CD4-positive, alpha-beta memory T cell (primary cell): ENCODE results near the gene SLAIN2. TPM values are rescaled to one million over a fixed set of nuclear protein-coding genes. Genes with fewer than 3 reads are reported as not detected.

Experiments used
- CTCF ChIA-PET: fragments of 350-600 bp; sonication (Branson Sonifier 250); formaldehyde crosslinking; loops from one replicate; lab custom pipeline; 2021; ENCODE audit warnings: inconsistent platforms; ENCODE audit not compliant: partially characterized antibody; lab: Charles Lee
- POLR2A ChIA-PET: fragments of 350-600 bp; sonication (Branson Sonifier 250); formaldehyde crosslinking; loops from one replicate; lab custom pipeline; 2021; ENCODE audit not compliant: partially characterized antibody; lab: Charles Lee
- DNase-seq, 5 donors: peaks; one replicate each; pipeline versions ENCODE4 v3.0.0 to v3.0.0-alpha.2; 2020 to 2022; ENCODE audit warnings: mixed read lengths in 1 of 5
- H3K27ac ChIP-seq: one replicate; pipeline ENCODE4 v1.7.0; 2013; ENCODE audit warnings: low read depth, low read length
- H3K27me3 ChIP-seq: 2 replicates; pipeline ENCODE4 v1.7.0; 2013; ENCODE audit warnings: mild to moderate bottlenecking, low read length, moderate library complexity; ENCODE audit not compliant: insufficient read depth
- H3K36me3 ChIP-seq: 2 replicates; pipeline ENCODE4 v1.7.0; 2013; ENCODE audit warnings: mild to moderate bottlenecking, low read length, moderate library complexity; ENCODE audit not compliant: insufficient read depth
- H3K4me1 ChIP-seq: 2 replicates; pipeline ENCODE4 v1.7.0; 2013; ENCODE audit warnings: mild to moderate bottlenecking, low read length, moderate library complexity; ENCODE audit not compliant: insufficient read depth
- H3K4me3 ChIP-seq, 2 donors: one replicate each; pipeline ENCODE4 v1.7.0; 2013; ENCODE audit warnings: low read length in 2 of 2, mild to moderate bottlenecking in 1 of 2
- H3K9me3 ChIP-seq, 2 donors: one replicate each; pipeline ENCODE4 v1.7.0; 2013; ENCODE audit warnings: low read length in 2 of 2, control low read depth in 1 of 2; ENCODE audit not compliant: control insufficient read depth in 1 of 2
- H3K27ac Mint-ChIP-seq, 7 donors: one replicate each; pipeline ENCODE4 v1.8.0; 2020 to 2021; ENCODE audit warnings: mixed read lengths in 7 of 7, mild to moderate bottlenecking in 6 of 7, inconsistent platforms in 3 of 7, moderate library complexity in 3 of 7
- H3K27me3 Mint-ChIP-seq, 2 donors: one replicate each; pipeline ENCODE4 v1.8.0; 2020 to 2021; ENCODE audit warnings: mixed read lengths in 2 of 2
- H3K36me3 Mint-ChIP-seq, 2 donors: one replicate each; pipeline ENCODE4 v1.8.0; 2020 to 2021; ENCODE audit warnings: mixed read lengths in 2 of 2, inconsistent platforms in 1 of 2, mild to moderate bottlenecking in 1 of 2
- H3K4me1 Mint-ChIP-seq, 4 donors: one replicate each; pipeline ENCODE4 v1.8.0; 2020 to 2021; ENCODE audit warnings: mixed read lengths in 4 of 4, mild to moderate bottlenecking in 1 of 4
- H3K4me3 Mint-ChIP-seq, 8 donors: one replicate each; pipeline ENCODE4 v1.8.0; 2020 to 2021; ENCODE audit warnings: mixed read lengths in 8 of 8, mild to moderate bottlenecking in 7 of 8, moderate library complexity in 6 of 8, inconsistent platforms in 3 of 8
- H3K9me3 Mint-ChIP-seq, 8 donors: one replicate each; pipeline ENCODE4 v1.8.0; 2020 to 2021; ENCODE audit warnings: mixed read lengths in 8 of 8, mild to moderate bottlenecking in 5 of 8, inconsistent platforms in 3 of 8, moderate library complexity in 1 of 8
- intact Hi-C: fragments of 100-400 bp; cut with micrococcal nuclease; formaldehyde crosslinking; loops from one replicate; pipeline ENCODE4 v1.15.1; 2023
- polyA plus RNA-seq, 2 donors: library from polyadenylated mRNA; unstranded; fragments of 300-500 nt; fragmentation: Illumina TruSeq; gene quantifications; one replicate each; pipeline ENCODE4 v1.2.3, GENCODE V29; 2021
- total RNA-seq, 2 experiments: library from RNA; stranded (reverse); gene quantifications; one replicate each; pipeline ENCODE4 v1.2.3, GENCODE V29; 2021

Gene SLAIN2
- total and polyA plus RNA-seq, 4 experiments from 2014 or later = 24.2 to 87.5 (median 55.8) TPM

DNA sequence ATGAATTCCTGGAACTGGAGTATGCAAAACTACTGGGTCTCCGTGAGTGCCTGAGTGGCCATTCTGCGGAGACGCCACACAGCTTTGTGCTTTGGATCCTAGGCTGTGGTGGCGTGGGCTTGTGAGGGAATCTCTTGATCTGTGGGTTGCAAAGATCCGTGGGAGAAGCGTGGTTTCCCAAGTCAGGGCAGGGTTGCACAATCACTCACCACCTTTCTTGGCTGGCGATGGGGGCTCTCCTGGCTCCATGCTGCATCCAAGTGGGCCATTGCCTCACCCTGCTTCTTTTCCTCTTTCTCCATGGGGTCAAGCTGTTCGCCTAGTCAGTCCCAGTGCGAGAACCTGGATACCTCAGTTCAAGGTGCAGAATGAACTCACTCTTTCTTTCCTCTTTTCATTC, 62.5 kb downstream of the SLAIN2 start:
- intact Hi-C loops = no loop called here
- peaks cover 22 to 37% (median 30%) of the 10 kb centered on the region in 4 donors for H3K4me1 Mint-ChIP-seq
- H3K27ac Mint-ChIP-seq = peak overlapping the region in 1 of 7 donors; percentile 44
- H3K27me3 Mint-ChIP-seq = no peaks in the 10 kb centered on the region
- no peaks in the 10 kb centered on the region for H3K9me3 Mint-ChIP-seq
- Histone ChIP-seq H3K27me3 (no peaks in the 10 kb centered on the region), H3K27ac (no peak overlapping the region), H3K4me1 (no peaks in the 10 kb centered on the region), H3K36me3 (peaks cover 5% of the 10 kb centered on the region), H3K9me3 (no peaks in the 10 kb centered on the region), H3K4me3 (no peak overlapping the region)
- no peak overlapping the region for H3K4me3 Mint-ChIP-seq
- CTCF ChIA-PET = no interaction called here
- H3K36me3 Mint-ChIP-seq = peaks cover 38 to 41% of the 10 kb centered on the region in 2 donors
- DNase-seq = no peak
- POLR2A ChIA-PET = no interaction called here

DNA sequence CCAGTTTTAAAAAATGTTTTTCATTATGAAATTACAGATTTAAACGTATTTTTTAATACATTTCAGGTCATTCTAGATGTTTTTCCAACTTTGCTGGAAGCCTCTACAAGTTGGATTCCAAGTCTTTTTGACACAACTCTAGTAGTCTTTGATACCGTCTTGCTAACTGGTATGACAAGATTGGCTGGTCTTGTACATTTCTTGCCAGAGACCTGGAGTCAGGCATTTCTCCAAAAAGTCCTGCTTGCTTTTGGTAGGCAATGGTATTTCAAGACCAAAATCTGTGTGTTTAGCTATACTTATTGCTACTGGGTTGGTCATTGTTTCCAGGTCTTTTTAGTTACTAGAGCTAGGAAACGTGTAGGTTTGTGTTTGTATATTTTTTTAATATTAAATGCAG, 64.6 kb downstream of the SLAIN2 start:
- peaks cover 5% of the 10 kb centered on the region for H3K36me3 ChIP-seq
- no peak overlapping the region for H3K4me3 ChIP-seq
- H3K36me3 Mint-ChIP-seq = peaks cover 49 to 53% of the 10 kb centered on the region in 2 donors
- no peaks in the 10 kb centered on the region for H3K27me3 ChIP-seq
- H3K27ac ChIP-seq = no peak overlapping the region
- H3K27ac Mint-ChIP-seq = no peak overlapping the region
- POLR2A ChIA-PET = no interaction called here
- H3K27me3 Mint-ChIP-seq = no peaks in the 10 kb centered on the region
- intact Hi-C loops = no loop called here
- H3K4me3 Mint-ChIP-seq = no peak overlapping the region
- no peak for DNase-seq
- no peaks in the 10 kb centered on the region for H3K9me3 Mint-ChIP-seq
- peaks cover 11 to 29% (median 20%) of the 10 kb centered on the region in 4 donors for H3K4me1 Mint-ChIP-seq
- H3K4me1 ChIP-seq = no peaks in the 10 kb centered on the region
- CTCF ChIA-PET = no interaction called here
- H3K9me3 ChIP-seq = no peaks in the 10 kb centered on the region

GRCh38 chr4:48409203-48409602, 67.9 kb downstream of the SLAIN2 start:
- ChIA-PET POLR2A (no interaction called here), CTCF (no interaction called here)
- no peaks in the 10 kb centered on the region for H3K9me3 Mint-ChIP-seq
- peaks cover 7 to 18% (median 9%) of the 10 kb centered on the region in 4 donors for H3K4me1 Mint-ChIP-seq
- Histone ChIP-seq H3K27ac (no peak overlapping the region), H3K9me3 (no peaks in the 10 kb centered on the region), H3K27me3 (no peaks in the 10 kb centered on the region), H3K4me3 (no peak overlapping the region), H3K36me3 (no peaks in the 10 kb centered on the region), H3K4me1 (no peaks in the 10 kb centered on the region)
- H3K36me3 Mint-ChIP-seq = peaks cover 41 to 46% of the 10 kb centered on the region in 2 donors
- DNase-seq = no peak
- H3K4me3 Mint-ChIP-seq = no peak overlapping the region
- intact Hi-C loops = no loop called here
- no peaks in the 10 kb centered on the region for H3K27me3 Mint-ChIP-seq
- peak overlapping the region in 2 of 7 donors; percentile 1 to 47 for H3K27ac Mint-ChIP-seq

DNA sequence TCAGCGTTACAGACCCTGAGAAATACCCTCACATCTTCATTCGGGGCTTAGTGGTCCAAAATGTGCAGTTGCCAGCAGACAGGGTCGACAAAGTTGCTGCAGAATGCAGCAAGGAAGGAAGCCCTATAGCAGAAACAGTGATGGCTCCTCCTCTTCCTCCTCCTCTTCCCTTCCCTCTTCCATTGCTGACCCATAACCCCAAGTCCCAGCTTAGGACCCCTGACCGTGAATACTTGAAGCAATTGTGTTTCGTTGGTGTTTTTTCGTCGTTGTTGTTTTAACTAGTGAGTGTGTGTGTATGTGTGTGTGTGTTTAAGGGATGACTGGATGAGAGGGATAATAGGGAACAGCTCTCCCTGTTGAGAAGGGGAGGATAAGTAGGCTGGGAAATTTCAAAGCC, 69.5 kb downstream of the SLAIN2 start:
- H3K27ac ChIP-seq = no peak overlapping the region
- no peaks in the 10 kb centered on the region for H3K4me1 ChIP-seq
- H3K27me3 Mint-ChIP-seq = no peaks in the 10 kb centered on the region
- DNase-seq = no peak
- intact Hi-C loops = no loop called here
- POLR2A ChIA-PET = no interaction called here
- H3K36me3 Mint-ChIP-seq = peaks cover 31 to 41% of the 10 kb centered on the region in 2 donors
- peak overlapping the region in 2 of 7 donors; percentile 2 to 77 for H3K27ac Mint-ChIP-seq
- CTCF ChIA-PET = no interaction called here
- H3K9me3 Mint-ChIP-seq = no peaks in the 10 kb centered on the region
- H3K36me3 ChIP-seq = no peaks in the 10 kb centered on the region
- peaks cover 5 to 17% (median 6%) of the 10 kb centered on the region in 4 donors for H3K4me1 Mint-ChIP-seq
- H3K4me3 ChIP-seq = no peak overlapping the region
- H3K9me3 ChIP-seq = no peaks in the 10 kb centered on the region
- H3K27me3 ChIP-seq = no peaks in the 10 kb centered on the region
- H3K4me3 Mint-ChIP-seq = no peak overlapping the region

GRCh38 chr4:48420144-48420543, 78.8 kb downstream of the SLAIN2 start:
- H3K9me3 ChIP-seq = no peaks in the 10 kb centered on the region
- H3K36me3 Mint-ChIP-seq = peaks cover 34 to 48% of the 10 kb centered on the region in 2 donors
- CTCF ChIA-PET = interaction anchor here (1.1 kb wide), 1 partner anchor 130 kb away, joined by 3 read pairs; no protein-coding TSS in a partner anchor
- no peak for DNase-seq
- H3K4me1 ChIP-seq = no peaks in the 10 kb centered on the region
- peaks cover 25% of the 10 kb centered on the region for H3K36me3 ChIP-seq
- H3K27ac Mint-ChIP-seq = peak overlapping the region in 1 of 7 donors; percentile 51
- no peaks in the 10 kb centered on the region for H3K9me3 Mint-ChIP-seq
- H3K4me1 Mint-ChIP-seq = peaks cover 0 to 6% (median 4%) of the 10 kb centered on the region in 4 donors
- intact Hi-C loops = no loop called here
- H3K27me3 ChIP-seq = no peaks in the 10 kb centered on the region
- no peaks in the 10 kb centered on the region for H3K27me3 Mint-ChIP-seq
- no peak overlapping the region for H3K27ac ChIP-seq
- H3K4me3 Mint-ChIP-seq = no peak overlapping the region
- H3K4me3 ChIP-seq = no peak overlapping the region
- POLR2A ChIA-PET = no interaction called here

DNA sequence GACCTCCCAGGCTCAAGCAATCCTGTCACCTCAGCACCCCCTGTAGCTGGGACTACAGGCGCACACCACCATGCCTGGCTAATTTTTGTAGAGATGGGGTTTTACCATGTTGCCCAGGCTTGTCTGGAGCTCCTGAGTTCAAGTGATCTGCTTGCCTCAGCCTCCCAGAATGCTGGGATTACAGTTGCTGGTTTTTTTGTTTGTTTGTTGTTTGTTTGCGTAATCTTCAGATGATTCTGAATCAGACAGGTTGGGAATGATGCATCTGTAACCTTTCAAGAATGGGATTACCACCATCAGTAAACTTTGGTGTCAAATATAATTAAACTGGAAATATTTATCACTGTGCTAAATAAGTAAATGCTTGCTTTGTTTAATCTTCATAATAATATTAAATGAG, 79.8 kb downstream of the SLAIN2 start:
- Mint-ChIP-seq H3K9me3 (no peaks in the 10 kb centered on the region), H3K4me1 (peaks cover 0 to 6% (median 4%) of the 10 kb centered on the region in 4 donors), H3K4me3 (no peak overlapping the region), H3K27me3 (no peaks in the 10 kb centered on the region), H3K27ac (no peak overlapping the region), H3K36me3 (peaks cover 34 to 49% of the 10 kb centered on the region in 2 donors)
- Histone ChIP-seq H3K27me3 (no peaks in the 10 kb centered on the region), H3K9me3 (no peaks in the 10 kb centered on the region), H3K27ac (no peak overlapping the region), H3K4me1 (no peaks in the 10 kb centered on the region), H3K36me3 (peaks cover 25% of the 10 kb centered on the region), H3K4me3 (no peak overlapping the region)
- no peak for DNase-seq
- intact Hi-C loops = no loop called here
- ChIA-PET POLR2A (no interaction called here), CTCF (no interaction called here)

DNA sequence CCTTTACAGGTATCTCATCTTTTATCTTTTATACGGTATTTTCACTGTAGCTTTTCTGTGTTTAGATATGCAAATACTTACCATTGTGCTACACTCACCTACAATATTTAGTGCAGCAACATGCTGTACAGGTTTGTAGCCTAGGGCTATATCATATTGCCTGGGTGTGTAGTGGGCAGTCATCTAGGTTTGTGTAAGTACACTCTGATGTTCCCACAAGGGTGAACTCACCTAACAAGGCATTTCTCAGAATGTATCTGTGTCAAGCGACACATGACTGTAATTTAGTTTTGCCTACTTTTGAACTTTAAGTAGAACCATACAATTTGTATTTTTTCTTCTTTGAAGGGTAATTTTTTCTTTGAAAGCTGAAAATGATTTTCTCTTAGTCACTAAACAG, 87.6 kb downstream of the SLAIN2 start:
- peaks cover 19% of the 10 kb centered on the region for H3K4me1 ChIP-seq
- no peak overlapping the region for H3K4me3 Mint-ChIP-seq
- no peak overlapping the region for H3K4me3 ChIP-seq
- no peak for DNase-seq
- H3K27ac ChIP-seq = no peak overlapping the region
- no peaks in the 10 kb centered on the region for H3K36me3 ChIP-seq
- intact Hi-C loops = no loop called here
- H3K36me3 Mint-ChIP-seq = peaks cover 8 to 11% of the 10 kb centered on the region in 2 donors
- H3K27me3 ChIP-seq = no peaks in the 10 kb centered on the region
- ChIA-PET CTCF (interaction anchor here (0.6 kb wide), 1 partner anchor 568 kb away, joined by 3 read pairs; no protein-coding TSS in a partner anchor), POLR2A (no interaction called here)
- no peak overlapping the region for H3K27ac Mint-ChIP-seq
- no peaks in the 10 kb centered on the region for H3K9me3 ChIP-seq
- no peaks in the 10 kb centered on the region for H3K27me3 Mint-ChIP-seq
- H3K9me3 Mint-ChIP-seq = no peaks in the 10 kb centered on the region
- H3K4me1 Mint-ChIP-seq = peaks cover 25 to 36% (median 33%) of the 10 kb centered on the region in 4 donors
